Tibial nerve (tissue), 4 donors: Measurements from ENCODE around the gene NTMT2. TPM values are rescaled to one million over a fixed set of nuclear protein-coding genes. Genes with fewer than 3 reads are reported as not detected.
"Not testable (repeated sequence)": the region's sequence is repeated elsewhere in the genome, so short reads cannot be mapped to it uniquely, and the experiment has no call there.

Experiments used
- DNase-seq, 2 donors: peaks; one replicate each; pipeline ENCODE4 v3.0.0-alpha.2; 2019; ENCODE audit warnings: low spot score in 2 of 2
- H3K27ac ChIP-seq, 4 donors: fragments of 200-600 bp; sonication (generic) in 3 of 4; one replicate each; pipeline ENCODE4 v1.5.1; 2017 to 2019; ENCODE audit warnings: mild to moderate bottlenecking in 1 of 4
- H3K27me3 ChIP-seq, 2 donors: fragments of 200-600 bp; sonication (generic) in 1 of 2; one replicate each; pipeline versions ENCODE4 v1.5.1 to v1.6.0; 2017 to 2019
- H3K36me3 ChIP-seq, 3 donors: fragments of 200-600 bp; sonication (generic); one replicate each; pipeline ENCODE4 v1.5.1; 2018 to 2019
- H3K4me1 ChIP-seq, 4 donors: fragments of 200-600 bp; sonication (generic) in 3 of 4; one replicate each; pipeline ENCODE4 v1.5.1; 2017 to 2019
- H3K4me3 ChIP-seq, 4 donors: fragments of 200-600 bp; sonication (generic) in 3 of 4; one replicate each; pipeline ENCODE4 v1.5.1; 2017 to 2019; ENCODE audit warnings: mild to moderate bottlenecking in 1 of 4, moderate library complexity in 1 of 4
- H3K9me3 ChIP-seq, 4 donors: fragments of 200-600 bp; sonication (generic) in 3 of 4; one replicate each; pipeline ENCODE4 v1.5.1; 2017 to 2019
- EP300 ChIP-seq, 2 donors: sonication (generic); formaldehyde crosslinking; IDR thresholded peaks; one replicate each; pipeline ENCODE4 v1.6.1; 2017; ENCODE audit warnings: antibody characterized with exemption in 2 of 2, mild to moderate bottlenecking in 1 of 2
- POLR2A ChIP-seq, 2 donors: fragments of 450-650 bp; IDR thresholded peaks; one replicate each; pipeline ENCODE4 v1.6.1; 2017; ENCODE audit warnings: antibody characterized with exemption in 2 of 2, mild to moderate bottlenecking in 2 of 2, moderate library complexity in 2 of 2
- WGBS, 2 donors: methylation state at CpG; one replicate each; pipeline ENCODE4 v1.1.5; 2018; 5-methylcytosine and 5-hydroxymethylcytosine counted together
- total RNA-seq, 4 donors: library from RNA; depleted of rRNA; stranded (reverse); fragments of >200 nt; gene quantifications; one replicate each; pipeline ENCODE4 v1.1.0, GENCODE V29; 2016
- TF ChIP-seq, protein P1 (sequence below), 5 experiments: fragments of 200-600 bp in 3 of 5; fragments of 450-650 bp in 2 of 5; sonication (generic) in 3 of 5; IDR thresholded peaks; one replicate each; pipeline ENCODE4 v1.5.1; 2016 to 2019; ENCODE audit warnings: antibody characterized with exemption in 5 of 5, mild to moderate bottlenecking in 3 of 5, moderate library complexity in 2 of 5

The NTMT2 gene
- total RNA-seq, 4 donors from 2014 or later = not detected

DNA sequence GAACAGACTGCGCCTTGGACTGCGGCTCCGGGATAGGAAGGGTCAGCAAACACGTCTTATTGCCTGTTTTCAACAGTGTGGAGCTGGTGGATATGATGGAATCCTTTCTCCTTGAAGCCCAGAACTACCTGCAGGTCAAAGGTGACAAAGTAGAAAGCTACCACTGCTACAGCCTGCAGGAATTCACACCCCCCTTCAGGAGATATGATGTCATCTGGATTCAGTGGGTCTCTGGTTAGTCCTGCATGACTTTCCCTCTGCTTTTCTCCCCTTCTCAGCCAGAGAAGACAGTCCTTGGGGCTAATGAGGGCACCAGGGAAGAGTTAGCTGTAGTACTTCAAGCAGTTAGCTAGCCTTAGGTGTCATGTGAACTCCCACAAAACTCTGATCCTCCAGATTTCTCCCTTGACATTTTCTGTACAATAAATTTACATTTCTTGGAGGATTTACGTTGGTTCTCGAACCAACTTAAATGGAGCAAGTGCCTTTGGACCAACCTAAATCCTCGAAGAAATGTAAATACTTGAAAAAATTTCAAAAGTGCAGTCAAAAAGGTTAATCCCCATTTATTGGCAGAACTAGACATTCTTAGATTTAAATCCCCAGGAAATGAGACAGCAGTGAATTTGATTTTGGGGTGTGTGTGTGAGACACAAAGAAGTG lies 20.9 kb downstream of the NTMT2 start:
- H3K9me3 ChIP-seq = peaks cover 0 to 11% (median 0%) of the 10 kb centered on the region in 4 donors
- no peaks in the 10 kb centered on the region for H3K27me3 ChIP-seq
- no peak overlapping the region for H3K27ac ChIP-seq
- no peak overlapping the region for H3K4me3 ChIP-seq
- no peak for DNase-seq
- peaks cover 0 to 11% (median 0%) of the 10 kb centered on the region in 4 donors for H3K4me1 ChIP-seq
- TF ChIP-seq POLR2A (IDR thresholded peaks at IDR 0.05) (no peak), EP300 (IDR thresholded peaks at IDR 0.05) (no peak)
- TF ChIP-seq, protein P1, sequence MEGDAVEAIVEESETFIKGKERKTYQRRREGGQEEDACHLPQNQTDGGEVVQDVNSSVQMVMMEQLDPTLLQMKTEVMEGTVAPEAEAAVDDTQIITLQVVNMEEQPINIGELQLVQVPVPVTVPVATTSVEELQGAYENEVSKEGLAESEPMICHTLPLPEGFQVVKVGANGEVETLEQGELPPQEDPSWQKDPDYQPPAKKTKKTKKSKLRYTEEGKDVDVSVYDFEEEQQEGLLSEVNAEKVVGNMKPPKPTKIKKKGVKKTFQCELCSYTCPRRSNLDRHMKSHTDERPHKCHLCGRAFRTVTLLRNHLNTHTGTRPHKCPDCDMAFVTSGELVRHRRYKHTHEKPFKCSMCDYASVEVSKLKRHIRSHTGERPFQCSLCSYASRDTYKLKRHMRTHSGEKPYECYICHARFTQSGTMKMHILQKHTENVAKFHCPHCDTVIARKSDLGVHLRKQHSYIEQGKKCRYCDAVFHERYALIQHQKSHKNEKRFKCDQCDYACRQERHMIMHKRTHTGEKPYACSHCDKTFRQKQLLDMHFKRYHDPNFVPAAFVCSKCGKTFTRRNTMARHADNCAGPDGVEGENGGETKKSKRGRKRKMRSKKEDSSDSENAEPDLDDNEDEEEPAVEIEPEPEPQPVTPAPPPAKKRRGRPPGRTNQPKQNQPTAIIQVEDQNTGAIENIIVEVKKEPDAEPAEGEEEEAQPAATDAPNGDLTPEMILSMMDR (IDR thresholded peaks at IDR 0.05) = no peak
- no peaks in the 10 kb centered on the region for H3K36me3 ChIP-seq
- WGBS, 2 donors = 80 to 93% methylated on average over 6 to 7 of the region's 7 CpGs

DNA sequence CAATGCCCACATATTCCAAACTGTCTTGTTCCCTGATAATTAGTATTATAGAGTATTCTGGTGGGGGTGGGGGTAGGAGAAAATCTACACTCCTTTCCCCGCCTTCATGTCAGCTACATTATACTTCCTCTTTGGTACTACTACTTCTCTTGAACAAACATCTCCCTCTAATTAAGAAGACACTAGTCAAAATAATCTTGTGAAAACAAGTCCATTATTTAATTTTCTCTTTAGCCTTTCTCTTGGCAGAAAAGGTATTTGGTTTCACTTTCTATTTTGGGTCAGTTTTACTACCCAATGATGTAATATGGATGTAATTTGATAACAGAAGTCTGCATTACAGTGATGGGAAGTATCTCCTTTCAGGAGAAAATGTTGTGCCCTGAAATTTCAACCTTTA lies 22.5 kb downstream of the NTMT2 start:
- 73 to 85% methylated on average over 1 of the region's 1 CpG for whole genome bisulfite sequencing, 2 donors
- H3K27ac ChIP-seq = no peak overlapping the region
- no peak overlapping the region for H3K4me3 ChIP-seq
- peaks cover 0 to 3% (median 0%) of the 10 kb centered on the region in 4 donors for H3K4me1 ChIP-seq
- H3K27me3 ChIP-seq = no peaks in the 10 kb centered on the region
- H3K9me3 ChIP-seq = peaks cover 0 to 11% (median 0%) of the 10 kb centered on the region in 4 donors
- no peaks in the 10 kb centered on the region for H3K36me3 ChIP-seq
- no peak for DNase-seq
- TF ChIP-seq POLR2A (IDR thresholded peaks at IDR 0.05) (no peak), EP300 (IDR thresholded peaks at IDR 0.05) (no peak)
- TF ChIP-seq, protein P1 (IDR thresholded peaks at IDR 0.05) = no peak

DNA sequence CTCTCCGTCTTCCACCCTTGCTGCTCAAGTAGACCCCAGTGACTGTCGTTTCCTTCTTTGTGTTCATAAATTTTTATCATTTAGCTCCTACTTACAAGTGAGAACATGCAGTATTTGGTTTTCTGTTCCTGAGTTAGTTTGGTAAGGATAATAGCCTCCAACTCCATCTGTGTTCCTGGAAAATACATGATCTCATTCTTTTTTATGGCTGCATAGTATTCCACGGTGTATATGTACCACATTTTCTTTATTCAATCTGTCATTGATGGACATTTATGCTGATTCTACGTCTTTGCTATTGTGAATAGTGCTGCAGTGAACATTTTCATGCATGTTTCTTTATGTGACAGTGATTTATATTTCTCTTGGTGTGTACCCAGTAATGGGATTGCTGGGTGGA lies 24.8 kb downstream of the NTMT2 start:
- H3K27ac ChIP-seq, H3K27me3 ChIP-seq, H3K36me3 ChIP-seq, DNase-seq, H3K4me1 ChIP-seq, H3K4me3 ChIP-seq: not testable (repeated sequence)
- H3K9me3 ChIP-seq = peaks cover 0 to 11% (median 0%) of the 10 kb centered on the region in 4 donors
- 92 to 97% methylated on average over 4 of the region's 4 CpGs for WGBS, 2 donors

DNA sequence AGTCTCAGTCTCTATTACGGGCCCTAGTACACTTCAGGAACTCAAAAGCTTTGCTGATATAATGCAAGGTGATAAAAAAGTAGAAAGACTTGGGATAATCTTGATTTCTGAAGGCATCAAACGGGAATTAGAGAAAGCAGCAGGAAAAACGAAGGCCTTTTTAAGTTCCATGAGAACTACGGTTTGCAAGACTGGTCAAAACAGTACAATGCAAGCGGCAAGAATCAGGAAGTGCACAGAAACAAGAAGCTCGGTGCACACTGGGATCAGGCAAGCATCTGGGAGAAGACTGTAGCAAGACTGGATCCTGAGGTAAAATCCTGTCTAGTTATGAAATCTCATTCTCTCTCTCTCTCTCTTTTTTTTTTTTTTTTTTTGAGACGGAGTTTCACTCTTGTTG lies 28.6 kb downstream of the NTMT2 start:
- Histone ChIP-seq H3K9me3 (peaks cover 0 to 11% (median 0%) of the 10 kb centered on the region in 4 donors), H3K27me3 (no peaks in the 10 kb centered on the region), H3K36me3 (no peaks in the 10 kb centered on the region), H3K4me1 (no peaks in the 10 kb centered on the region), H3K4me3 (no peak overlapping the region), H3K27ac (no peak overlapping the region)
- no peak for DNase-seq
- TF ChIP-seq EP300 (IDR thresholded peaks at IDR 0.05) (no peak), POLR2A (IDR thresholded peaks at IDR 0.05) (no peak)
- TF ChIP-seq, protein P1 (IDR thresholded peaks at IDR 0.05) = no peak
- WGBS, 2 donors = 83 to 88% methylated on average over 7 of the region's 7 CpGs

DNA sequence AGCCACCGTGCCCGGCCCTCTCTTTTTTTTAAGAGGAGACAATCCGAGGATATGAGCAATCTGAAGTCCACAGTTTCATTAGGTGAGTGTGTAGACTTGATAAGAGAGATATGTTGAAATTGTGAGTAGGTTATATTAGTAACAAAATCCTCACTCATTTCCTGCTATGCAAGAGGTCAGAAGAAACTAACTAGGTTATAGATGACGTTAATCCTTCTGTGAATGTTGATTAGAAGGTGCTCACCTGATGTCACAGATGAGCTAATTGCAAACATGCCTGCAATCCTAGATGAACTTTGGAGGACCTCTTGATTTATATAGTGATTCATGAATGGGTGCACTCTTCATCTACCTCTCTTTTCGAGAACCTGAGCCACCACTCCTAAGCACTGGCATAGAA lies 29.3 kb downstream of the NTMT2 start:
- H3K4me1 ChIP-seq = no peaks in the 10 kb centered on the region
- 81 to 83% methylated on average over 5 of the region's 5 CpGs for WGBS, 2 donors
- DNase-seq = no peak
- peaks cover 0 to 11% (median 0%) of the 10 kb centered on the region in 4 donors for H3K9me3 ChIP-seq
- TF ChIP-seq, protein P1 (IDR thresholded peaks at IDR 0.05) = no peak
- no peak overlapping the region for H3K4me3 ChIP-seq
- no peaks in the 10 kb centered on the region for H3K27me3 ChIP-seq
- no peak overlapping the region for H3K27ac ChIP-seq
- H3K36me3 ChIP-seq = no peaks in the 10 kb centered on the region
